Activated CD8-positive, alpha-beta T cell treated with anti-CD3 and anti-CD28 coated beads for 36 hours (primary cell): Measurements from ENCODE around the gene BMX. TPM values are rescaled to one million over a fixed set of nuclear protein-coding genes. Genes with fewer than 3 reads are reported as not detected.

Source experiments
- ATAC-seq: fragments of 200-7000 bp; cut with Tn5 transposase; one replicate; pipeline ENCODE4 v1.10.0; 2021; ENCODE audit warnings: mild to moderate bottlenecking, moderate library complexity
- CTCF ChIA-PET: fragments of 350-600 bp; sonication (Branson Sonifier 250); formaldehyde crosslinking; loops from one replicate; lab custom pipeline; 2021; ENCODE audit warnings: antibody characterized with exemption; lab: Charles Lee
- POLR2A ChIA-PET: fragments of 350-600 bp; sonication (Branson Sonifier 250); formaldehyde crosslinking; loops from one replicate; lab custom pipeline; 2021; ENCODE audit warnings: antibody characterized with exemption; lab: Charles Lee
- DNase-seq: peaks from one replicate; pipeline ENCODE4 v3.0.0-alpha.2; 2020
- H3K27ac Mint-ChIP-seq: one replicate; pipeline ENCODE4 v1.8.0; 2021; ENCODE audit warnings: mild to moderate bottlenecking, mixed read lengths
- H3K27me3 Mint-ChIP-seq: one replicate; pipeline ENCODE4 v1.8.0; 2021; ENCODE audit warnings: mixed read lengths
- H3K36me3 Mint-ChIP-seq: one replicate; pipeline ENCODE4 v1.8.0; 2021; ENCODE audit warnings: low read depth, mixed read lengths
- H3K4me1 Mint-ChIP-seq: one replicate; pipeline ENCODE4 v1.8.0; 2021; ENCODE audit warnings: low read depth, mixed read lengths
- H3K4me3 Mint-ChIP-seq: one replicate; pipeline ENCODE4 v1.8.0; 2021; ENCODE audit warnings: mild to moderate bottlenecking, moderate library complexity, mixed read lengths
- H3K9me3 Mint-ChIP-seq: one replicate; pipeline ENCODE4 v1.8.0; 2021; ENCODE audit warnings: mixed read lengths
- CTCF ChIP-seq: fragments of 200-600 bp; IDR thresholded peaks from one replicate; pipeline ENCODE4 v1.8.0; 2022; ENCODE audit warnings: antibody characterized with exemption, mild to moderate bottlenecking
- intact Hi-C: fragments of 100-400 bp; cut with micrococcal nuclease; formaldehyde crosslinking; loops from one replicate; pipeline ENCODE4 v1.10.0; 2022
- total RNA-seq, 2 experiments: library from RNA; stranded (reverse); gene quantifications; one replicate each; pipeline ENCODE4 v1.2.3, GENCODE V29; 2021

The BMX gene
- total RNA-seq, 2 experiments from 2014 or later, result not detected

DNA sequence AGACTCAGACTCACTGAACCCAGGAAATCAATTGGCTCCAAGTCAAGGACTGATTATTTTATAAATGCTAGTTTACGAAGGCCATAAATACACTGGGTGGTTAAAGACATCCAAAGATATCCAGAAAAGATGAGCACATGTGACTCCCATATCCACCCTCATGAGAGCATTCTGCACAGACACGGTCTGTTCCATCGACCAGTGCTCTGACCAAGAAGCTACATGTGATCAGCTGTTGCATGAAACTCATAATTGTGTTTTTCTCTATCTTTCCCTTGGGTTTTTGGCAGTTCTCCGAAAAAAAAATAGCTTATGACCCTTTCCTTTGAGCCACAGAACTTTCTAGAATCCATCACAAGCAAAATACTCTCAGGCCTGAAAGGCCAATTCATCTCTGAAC, 4.8 kb upstream of the BMX start:
- H3K27me3 Mint-ChIP-seq, result no peaks in the 10 kb centered on the region
- no peak overlapping the region for H3K4me3 Mint-ChIP-seq
- TF ChIP-seq CTCF, result no peak
- intact Hi-C loops, result loop anchor here (10.0 kb wide), 1 partner anchor 149 kb away; no protein-coding TSS in a partner anchor
- no peaks in the 10 kb centered on the region for H3K9me3 Mint-ChIP-seq
- ChIA-PET CTCF (interaction anchor here (1.1 to 1.3 kb wide), 2 partner anchors 11 to 193 kb away, joined by 3 read pairs; no protein-coding TSS in a partner anchor), POLR2A (interaction anchor here (0.6 kb wide), 1 partner anchor 45 kb away, joined by 4 read pairs; no protein-coding TSS in a partner anchor)
- H3K36me3 Mint-ChIP-seq, result no peaks in the 10 kb centered on the region
- H3K27ac Mint-ChIP-seq, result no peak overlapping the region
- peaks cover 5% of the 10 kb centered on the region for H3K4me1 Mint-ChIP-seq
- no peak for ATAC-seq
- no peak for DNase-seq

DNA sequence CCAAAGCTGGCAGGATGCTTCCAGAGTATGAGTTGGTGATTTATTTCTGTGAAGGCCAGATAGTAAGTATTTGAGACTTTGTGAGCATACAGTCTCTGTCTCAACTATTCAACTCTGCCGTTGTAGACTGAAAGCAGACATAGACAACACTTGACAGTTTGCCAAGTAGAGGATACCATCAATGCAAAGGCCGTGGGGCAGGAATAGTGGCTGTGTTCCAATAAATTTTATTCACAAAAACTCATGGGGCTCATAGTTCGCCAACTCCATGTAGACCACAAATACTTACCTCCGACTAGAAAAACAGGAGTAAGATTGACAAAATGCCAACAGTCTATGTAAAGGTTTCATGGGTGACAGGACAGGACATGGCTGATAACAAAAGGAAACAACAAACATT, 3.8 kb upstream of the BMX start:
- POLR2A ChIA-PET, result no interaction called here
- TF ChIP-seq CTCF, result no peak
- Mint-ChIP-seq H3K36me3 (no peaks in the 10 kb centered on the region), H3K27me3 (no peaks in the 10 kb centered on the region), H3K27ac (no peak overlapping the region), H3K9me3 (no peaks in the 10 kb centered on the region), H3K4me3 (no peak overlapping the region), H3K4me1 (peaks cover 5% of the 10 kb centered on the region)
- no peak for ATAC-seq
- no peak for DNase-seq
- intact Hi-C loops, result loop anchor here (10.0 kb wide), 1 partner anchor 148 kb away; no protein-coding TSS in a partner anchor
- CTCF ChIA-PET, result no interaction called here

DNA sequence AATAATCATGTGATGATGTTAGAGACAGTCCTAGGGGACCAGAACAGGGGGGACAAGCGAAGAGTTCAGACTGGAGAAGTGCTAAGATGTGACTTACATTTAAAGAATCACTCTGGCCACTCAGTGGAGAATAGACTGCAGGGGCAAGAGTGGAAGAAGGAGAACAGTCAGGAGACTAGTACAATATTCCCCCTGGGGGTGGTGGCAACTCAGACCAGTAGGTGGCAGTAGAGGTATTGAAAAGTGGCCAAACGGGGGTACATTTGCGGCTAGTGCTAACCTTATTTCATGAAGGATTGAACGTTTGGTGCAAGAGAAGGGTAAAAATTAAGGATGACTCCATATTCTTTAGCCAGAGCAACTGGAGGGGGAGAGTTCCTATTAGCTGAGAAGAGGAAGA, 2.7 kb upstream of the BMX start:
- peak; percentile 60 for ATAC-seq
- H3K9me3 Mint-ChIP-seq, result no peaks in the 10 kb centered on the region
- ChIA-PET POLR2A (no interaction called here), CTCF (interaction anchor here (0.9 to 4.5 kb wide), 3 partner anchors 14 to 67 kb away, joined by 3 to 15 read pairs (median 4); no protein-coding TSS in a partner anchor)
- H3K27ac Mint-ChIP-seq, result no peak overlapping the region
- H3K4me3 Mint-ChIP-seq, result no peak overlapping the region
- H3K36me3 Mint-ChIP-seq, result no peaks in the 10 kb centered on the region
- DNase-seq, result peak; percentile 62
- intact Hi-C loops, result loop anchor here (10.0 kb wide), 1 partner anchor 147 kb away; no protein-coding TSS in a partner anchor
- H3K4me1 Mint-ChIP-seq, result peaks cover 2% of the 10 kb centered on the region
- no peaks in the 10 kb centered on the region for H3K27me3 Mint-ChIP-seq
- peak; percentile 59 for TF ChIP-seq CTCF

- H3K27me3 Mint-ChIP-seq, result no peaks in the 10 kb centered on the region
- H3K27ac Mint-ChIP-seq, result no peak overlapping the region
- POLR2A ChIA-PET, result no interaction called here
- CTCF ChIA-PET, result interaction anchor here (0.9 to 4.5 kb wide), 3 partner anchors 13 to 66 kb away, joined by 3 to 15 read pairs (median 4); no protein-coding TSS in a partner anchor
- intact Hi-C loops, result loop anchor here (10.0 kb wide), 1 partner anchor 146 kb away; no protein-coding TSS in a partner anchor
- no peaks in the 10 kb centered on the region for H3K9me3 Mint-ChIP-seq
- no peak overlapping the region for H3K4me3 Mint-ChIP-seq
- no peak for ATAC-seq
- no peak for DNase-seq
- no peaks in the 10 kb centered on the region for H3K4me1 Mint-ChIP-seq
- TF ChIP-seq CTCF, result no peak
- H3K36me3 Mint-ChIP-seq, result no peaks in the 10 kb centered on the region
These were observed 1.9 kb upstream of the BMX start for GRCh38 chrX:15498741-15499140.

DNA sequence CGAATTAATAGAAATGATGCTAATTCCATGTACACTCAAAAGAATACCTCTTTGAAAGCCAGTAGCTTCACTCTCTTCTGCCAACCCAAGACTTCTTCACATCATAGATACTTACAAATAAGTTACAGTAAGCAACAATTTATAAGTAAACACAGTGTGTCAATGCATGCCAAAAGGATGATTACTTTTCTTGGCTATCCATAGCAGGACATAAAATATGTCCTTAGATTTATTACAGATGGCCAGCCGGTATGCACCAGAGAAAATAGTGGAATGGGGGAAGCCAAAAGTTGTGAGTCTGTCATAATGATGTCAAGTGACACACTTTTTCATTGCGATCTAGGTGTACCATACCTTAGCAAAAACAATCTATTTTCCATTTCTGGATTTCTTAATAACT, 631 bp upstream of the BMX start:
- Mint-ChIP-seq H3K27ac (no peak overlapping the region), H3K9me3 (no peaks in the 10 kb centered on the region), H3K4me1 (no peaks in the 10 kb centered on the region), H3K4me3 (no peak overlapping the region), H3K27me3 (peaks cover 4% of the 10 kb centered on the region), H3K36me3 (no peaks in the 10 kb centered on the region)
- ATAC-seq, result no peak
- POLR2A ChIA-PET, result no interaction called here
- intact Hi-C loops, result loop anchor here (10.0 kb wide), 1 partner anchor 145 kb away; no protein-coding TSS in a partner anchor
- TF ChIP-seq CTCF, result no peak
- CTCF ChIA-PET, result interaction anchor here (4.5 kb wide), 1 partner anchor 65 kb away, joined by 15 read pairs; no protein-coding TSS in a partner anchor
- DNase-seq, result no peak
